GM19025 (cell line): ENCODE measurements around the gene SPRED2.

Source experiments
- ATAC-seq: cut with Tn5 transposase; IDR thresholded peaks from one replicate; pipeline ENCODE4 v1.9.1; 2021; ENCODE audit warnings: mild to moderate bottlenecking, low read depth, moderate library complexity; ENCODE audit not compliant: unreplicated experiment

Gene SPRED2

DNA sequence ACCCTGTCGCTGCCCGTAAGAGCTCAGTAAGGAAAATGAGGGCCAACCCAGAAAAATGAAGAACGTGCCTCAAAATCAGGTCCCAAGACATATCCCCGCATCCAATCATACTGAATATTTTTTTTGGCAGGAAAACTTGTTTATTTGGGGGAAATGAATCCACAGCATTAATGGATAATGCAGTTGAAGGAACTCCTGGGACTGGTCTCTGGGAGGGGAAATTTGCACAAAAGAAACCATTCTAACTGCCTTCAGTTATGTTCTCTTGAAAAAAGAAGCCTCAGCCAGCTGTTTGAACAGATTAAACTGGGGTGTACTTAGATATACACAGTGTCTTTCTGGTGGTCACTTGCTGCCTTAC lies 61.3 kb downstream of the SPRED2 start:
- no peak for ATAC-seq

DNA sequence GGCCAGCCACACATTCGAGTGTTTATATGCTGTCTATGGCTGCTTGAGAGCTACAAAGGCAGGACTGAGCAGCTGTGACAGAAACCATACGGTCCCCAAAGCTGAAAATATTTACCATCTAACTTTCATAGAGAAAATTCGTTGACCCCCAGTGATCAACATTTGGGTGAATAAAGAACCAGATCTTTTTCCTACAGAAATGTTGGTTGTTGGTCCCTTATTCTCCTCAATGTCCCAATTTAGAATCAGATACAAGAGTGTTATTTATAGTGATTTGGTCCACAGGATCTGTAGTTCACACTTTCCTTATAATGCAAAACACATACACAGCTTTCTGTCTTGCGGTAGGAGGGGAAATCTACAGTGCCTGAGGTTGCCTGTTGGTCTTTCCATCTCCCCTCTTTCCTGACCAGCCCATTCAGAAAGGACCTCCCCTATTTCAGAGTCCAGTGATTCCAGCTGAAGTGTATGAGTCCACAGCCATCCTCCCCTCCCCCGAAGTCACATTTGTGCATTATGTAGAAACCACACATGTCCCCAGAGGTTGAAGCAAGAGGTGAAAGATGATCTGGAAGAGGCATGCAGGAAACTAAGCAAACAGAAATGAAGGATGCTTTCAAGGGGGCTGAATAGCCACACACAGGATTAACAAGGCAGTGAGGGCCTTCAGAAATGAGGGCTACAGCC lies 61.9 kb downstream of the SPRED2 start:
- no peak for ATAC-seq

DNA sequence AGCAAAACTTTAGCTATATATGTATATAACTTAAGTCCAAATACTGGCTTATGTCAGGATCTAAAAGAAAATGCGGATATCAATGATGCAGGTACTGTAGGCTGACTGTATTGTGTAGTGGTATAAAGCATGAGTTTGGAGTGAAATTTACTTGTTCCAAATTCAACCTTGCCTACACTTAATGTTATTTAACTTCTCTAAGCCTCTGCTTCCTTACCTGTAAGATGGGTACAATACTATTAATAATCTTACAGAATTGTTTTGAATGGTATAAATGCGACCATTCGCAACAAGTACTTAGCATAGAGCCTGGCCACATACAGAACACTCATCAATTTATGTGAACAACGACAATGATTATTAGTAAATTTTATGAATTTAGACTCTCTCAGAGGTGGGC lies 62.4 kb downstream of the SPRED2 start:
- no peak for ATAC-seq

DNA sequence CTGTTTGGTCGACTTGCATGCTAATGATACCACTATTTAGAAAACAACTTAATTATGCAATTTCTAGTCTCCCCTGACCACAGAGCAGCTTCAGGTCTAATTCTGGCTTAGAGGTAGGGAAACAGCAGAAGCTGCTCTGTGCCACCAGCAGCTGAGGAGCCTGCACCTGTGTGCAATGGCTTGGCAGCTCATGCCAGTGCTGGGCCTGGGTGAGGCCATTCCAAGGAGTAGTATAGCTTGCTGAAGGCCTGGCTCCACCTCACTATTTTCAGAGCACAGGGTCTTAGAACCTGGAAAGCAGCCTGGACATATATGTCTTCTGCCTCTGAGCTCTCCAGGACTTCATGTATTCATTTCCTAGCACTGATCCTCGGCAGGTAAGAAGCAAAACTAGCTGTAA lies 62.8 kb downstream of the SPRED2 start:
- ATAC-seq: no peak

DNA sequence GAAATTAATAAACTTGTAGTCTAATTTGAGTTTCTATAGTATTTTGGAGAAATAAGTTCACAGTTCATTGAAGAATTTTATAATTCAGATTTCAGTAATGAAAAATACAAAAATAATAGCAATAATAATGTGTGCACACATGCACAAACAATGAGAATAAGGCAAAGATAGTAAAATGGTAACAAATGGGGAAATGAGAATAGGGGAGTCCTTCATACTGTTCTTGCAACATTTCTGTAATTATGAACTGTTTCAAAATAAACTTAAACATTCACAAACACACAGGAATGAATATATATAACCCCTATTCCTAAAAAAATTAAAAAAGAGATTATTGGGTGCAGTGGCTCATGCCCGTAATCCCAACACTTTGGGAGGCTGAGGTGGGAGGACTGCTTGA lies 63.9 kb downstream of the SPRED2 start:
- ATAC-seq: no peak

DNA sequence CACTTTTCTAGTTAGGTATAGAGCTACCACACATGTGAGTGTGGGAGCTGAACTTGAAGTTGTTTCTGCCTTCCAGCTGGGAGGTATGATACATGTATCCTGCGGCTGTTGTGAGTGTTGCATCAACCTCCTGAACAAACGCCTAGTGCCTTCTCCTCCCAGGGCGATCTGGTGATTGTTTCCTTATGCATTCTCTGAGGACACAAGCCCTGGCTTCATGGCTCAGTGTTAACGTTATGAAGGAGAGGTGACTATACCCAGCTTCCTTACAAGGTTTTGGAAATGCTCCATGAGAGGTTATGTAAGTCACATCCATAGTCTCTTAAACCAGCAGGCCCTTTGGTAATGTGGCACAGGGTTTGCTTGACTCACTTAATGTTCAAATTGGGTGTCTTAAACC lies 64.9 kb downstream of the SPRED2 start:
- ATAC-seq: no peak

DNA sequence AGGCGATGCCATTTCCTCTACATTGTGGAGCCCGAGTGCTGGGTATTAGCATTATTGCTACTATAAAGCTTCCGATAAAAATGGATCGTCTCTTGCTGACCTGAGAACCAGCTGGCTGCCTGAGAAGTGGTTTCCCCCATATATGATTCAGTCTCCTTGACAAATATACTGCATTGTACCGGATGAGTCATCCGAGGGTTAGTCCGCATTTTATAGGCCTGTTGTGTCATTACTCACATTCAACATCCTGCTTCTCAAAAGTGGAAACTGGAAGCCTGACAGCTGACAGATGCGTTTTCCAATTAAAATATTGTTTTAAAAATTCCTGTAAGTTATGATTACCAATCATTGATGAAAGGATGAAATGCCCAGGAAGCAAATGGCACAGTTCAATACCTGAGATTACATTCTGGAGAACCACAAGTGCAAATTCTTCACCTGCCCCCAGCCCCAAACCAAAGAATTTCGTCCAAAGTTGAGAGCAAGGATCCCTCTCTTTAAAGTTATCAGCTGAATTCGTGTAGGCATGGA lies 65.7 kb downstream of the SPRED2 start:
- ATAC-seq: no peak

DNA sequence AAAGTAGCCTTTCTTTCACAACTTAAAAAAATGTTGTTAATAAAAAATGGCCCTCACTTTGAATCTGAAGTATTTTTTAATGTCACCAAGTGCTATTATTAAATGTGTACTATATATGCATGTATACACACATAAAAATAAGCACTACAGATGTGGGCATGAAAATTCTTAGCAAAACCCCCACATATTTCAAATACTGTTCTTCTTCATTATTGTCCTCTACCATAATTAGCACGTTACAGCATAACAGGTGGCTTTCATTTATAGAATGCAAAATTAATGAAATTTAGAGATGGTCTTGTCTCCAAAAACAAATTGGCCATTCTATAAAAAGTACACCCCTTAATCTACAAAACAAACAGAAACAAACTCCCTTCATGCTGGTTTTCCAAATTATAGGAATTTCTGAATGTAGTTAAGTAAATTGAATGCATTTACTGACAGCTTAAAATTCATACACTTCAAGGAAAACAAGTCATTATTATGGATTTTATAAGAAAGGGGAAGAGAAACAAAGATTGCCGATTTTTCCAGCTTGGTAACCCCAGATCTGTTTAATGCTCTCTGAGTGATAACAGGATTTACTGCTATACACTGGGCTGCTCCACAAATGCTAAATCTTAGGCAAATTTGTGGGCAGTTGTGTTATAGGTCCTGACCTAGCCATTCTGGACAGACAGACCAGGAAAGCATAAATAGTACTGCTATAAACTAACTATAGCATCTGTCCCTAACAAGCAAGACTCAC lies 67.2 kb downstream of the SPRED2 start:
- ATAC-seq: no peak

DNA sequence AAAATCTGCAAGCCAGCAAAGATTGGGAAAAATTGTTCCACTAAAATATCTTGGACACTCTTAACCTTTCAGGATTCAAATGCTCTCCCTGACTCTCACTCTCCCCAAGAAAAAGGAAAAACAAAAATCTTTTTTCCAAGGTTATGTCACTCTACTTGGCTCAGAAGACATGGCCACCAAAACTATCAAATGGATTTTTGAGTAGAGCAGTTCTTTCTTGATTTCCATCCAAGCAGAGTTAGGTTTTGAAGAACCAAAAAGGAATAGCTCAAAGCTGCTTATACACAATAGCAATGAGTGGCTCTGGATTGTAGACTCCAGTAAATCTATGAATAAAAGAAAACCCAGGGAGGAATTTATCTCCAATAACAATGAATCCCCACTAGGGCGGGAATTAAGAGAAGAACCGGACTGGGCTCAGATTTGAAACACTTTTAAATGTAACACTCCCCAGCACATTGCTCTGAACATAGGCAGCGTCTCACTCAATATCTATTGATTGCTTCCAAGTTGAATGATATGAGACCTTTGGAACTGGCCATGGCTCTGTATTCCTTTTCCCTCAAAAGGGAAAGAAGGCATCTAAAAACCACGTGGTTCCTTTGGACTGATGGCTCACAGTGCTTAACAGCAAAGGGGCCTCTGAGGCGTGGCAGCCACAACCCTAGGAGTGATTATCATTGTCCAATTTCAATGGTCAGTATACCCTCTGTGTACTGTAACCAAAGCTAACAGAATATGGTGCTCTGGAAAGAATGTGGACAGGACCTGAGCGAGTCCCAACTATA lies 68.3 kb downstream of the SPRED2 start:
- ATAC-seq: no peak

DNA sequence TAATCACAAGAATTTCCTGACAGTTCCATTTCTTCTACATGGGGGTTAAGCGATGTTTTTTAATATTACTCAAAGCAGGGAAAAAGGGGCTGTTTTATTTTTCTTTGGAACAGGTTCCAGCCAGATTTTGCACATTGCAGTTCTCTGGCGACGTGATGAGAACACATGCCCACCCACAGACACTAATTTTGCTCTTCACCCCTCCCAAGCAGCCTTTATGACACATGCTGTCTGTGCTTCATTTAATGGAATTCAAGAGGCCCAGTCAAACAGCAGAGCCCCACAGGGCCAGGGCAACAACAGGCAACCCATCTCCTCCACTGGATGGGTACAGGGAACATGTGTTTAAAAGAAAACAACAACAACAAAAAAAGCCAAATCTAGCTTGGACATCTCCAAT lies 70.8 kb downstream of the SPRED2 start:
- ATAC-seq: no peak

DNA sequence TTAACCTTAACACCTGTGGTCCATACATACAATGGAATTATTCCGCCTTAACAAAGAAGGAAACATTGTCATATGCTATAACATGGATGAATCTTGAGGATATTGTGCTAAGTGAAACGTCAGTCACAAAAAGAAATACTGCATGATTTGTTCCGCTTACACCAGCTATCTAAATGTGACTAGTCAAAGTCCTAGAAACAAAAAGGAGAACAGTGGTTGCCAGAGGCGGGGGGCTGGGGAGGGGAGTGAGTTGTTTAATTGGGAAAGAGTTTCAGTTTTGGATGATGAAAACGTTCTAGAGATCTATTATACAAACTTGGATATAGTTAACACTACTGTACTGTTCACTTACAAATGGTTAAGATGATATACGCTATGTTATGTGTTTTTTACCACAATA lies 72.0 kb downstream of the SPRED2 start:
- no peak for ATAC-seq

DNA sequence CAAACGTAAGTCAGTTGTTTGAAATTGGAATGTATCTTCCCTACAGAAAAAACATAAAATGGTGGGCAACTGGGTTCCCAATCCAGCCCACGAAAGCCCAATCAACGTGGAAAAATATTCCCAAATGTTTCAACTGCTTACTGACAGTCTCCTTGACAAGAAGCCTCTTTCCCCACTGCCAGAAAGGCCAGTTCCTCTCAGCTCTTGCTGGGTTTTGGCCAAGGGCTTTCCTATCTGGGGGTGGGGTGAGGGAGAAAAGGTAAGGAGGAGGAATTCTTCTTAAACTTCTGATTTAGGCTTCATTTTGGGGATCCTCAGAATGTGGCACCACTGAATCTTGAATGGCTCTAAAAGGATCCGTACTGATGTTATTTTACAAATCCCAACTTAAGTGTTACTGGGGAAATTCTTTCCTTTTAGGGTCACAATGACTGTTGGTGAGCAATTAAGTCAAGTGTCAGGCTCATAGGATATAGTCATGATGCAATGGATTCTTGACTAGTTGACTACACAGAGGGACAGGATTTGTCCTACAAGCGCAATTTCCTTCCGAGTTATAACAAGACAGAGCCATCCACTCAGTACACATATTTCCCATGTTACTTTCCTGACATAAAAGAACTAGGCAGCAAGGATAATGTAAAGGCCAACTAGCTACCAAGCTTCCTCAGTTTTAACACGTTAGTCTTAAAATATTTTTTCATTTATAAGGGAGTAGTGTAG lies 73.6 kb downstream of the SPRED2 start:
- ATAC-seq: no peak

DNA sequence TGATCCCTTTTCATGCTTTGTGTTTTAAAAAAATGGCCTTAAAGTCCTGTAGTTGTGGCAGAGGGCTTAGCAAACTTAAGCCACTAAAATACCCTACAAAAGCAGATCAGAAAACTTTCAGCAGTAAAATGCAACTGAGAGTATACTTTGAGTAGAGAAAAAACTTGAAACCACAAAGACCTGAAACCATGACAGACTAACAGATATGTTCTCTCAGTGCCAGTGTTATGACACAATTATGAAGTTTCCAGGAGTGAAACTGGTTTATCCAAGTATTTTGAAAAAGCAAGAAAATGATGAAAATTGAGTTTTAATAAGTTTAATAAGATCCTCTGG lies 74.5 kb downstream of the SPRED2 start:
- ATAC-seq: peak; percentile 84

DNA sequence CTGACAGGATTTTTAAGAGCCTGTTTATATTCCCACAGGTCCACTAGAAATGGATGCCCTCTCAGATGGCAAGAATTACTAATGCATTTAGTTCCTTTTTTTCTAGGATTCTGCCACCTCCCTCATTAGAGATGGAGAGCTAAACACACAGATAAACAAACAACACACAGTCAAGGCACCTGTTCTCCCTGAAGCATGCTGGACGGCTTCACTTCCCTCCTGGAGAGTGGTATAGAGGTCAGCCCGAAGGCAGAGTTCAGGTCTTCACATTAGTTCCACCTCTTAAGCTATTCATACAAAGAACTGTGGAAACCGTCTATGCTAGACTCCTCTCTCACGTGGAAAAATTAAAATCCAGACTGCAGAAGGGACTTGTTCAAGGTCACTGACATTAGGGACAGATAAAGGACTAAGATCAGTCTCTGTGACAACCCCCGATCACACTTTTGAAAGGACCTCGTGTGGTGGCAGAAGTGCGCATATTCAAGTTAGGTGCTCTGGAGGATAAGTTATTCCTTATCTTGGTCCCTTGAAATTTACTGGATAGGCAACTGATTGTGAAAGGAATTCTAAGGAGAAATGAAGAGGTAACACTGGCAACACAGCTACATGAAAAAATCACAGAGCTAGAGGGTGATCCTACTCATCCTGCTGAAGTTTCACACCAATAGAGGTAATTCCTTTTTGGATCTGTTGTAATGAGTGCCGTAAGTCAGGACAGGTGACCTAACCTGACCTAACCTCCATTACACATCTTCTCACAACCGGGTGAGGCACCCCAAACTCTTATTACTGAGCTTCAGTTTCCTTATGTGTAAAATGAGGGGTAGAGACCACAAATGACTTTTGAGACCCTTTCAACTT lies 75.1 kb downstream of the SPRED2 start:
- peak; percentile 30 for ATAC-seq

DNA sequence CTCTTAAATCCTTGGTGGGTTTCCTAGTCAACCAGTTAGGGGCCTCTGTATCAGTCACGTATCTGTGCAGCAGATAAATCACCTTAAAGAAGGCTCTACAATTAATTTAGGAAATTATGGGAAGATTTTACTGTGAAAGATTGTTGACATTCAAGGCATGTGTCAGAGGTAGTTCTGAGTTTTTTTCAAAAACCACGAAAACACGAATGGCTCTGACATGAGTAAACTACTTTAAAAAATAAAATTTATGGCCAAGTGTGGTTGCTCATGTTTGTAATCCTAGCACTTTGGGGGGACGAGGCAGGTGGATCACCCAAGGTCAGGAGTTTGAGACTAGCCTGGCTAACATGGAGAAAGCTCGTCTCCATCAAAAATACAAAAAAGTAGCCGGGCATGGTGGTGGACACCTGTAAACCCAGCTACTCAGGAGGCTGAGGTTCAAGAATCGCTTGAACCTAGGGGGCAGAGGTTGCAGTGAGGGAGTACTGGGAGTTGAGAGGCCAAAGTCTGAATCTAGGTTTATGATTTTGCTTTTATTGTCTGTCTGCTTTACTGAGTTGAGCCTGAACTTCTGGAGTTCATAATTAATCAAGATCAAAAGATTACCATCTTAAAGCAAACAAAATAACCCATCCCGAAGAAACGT lies 77.1 kb downstream of the SPRED2 start:
- ATAC-seq: no peak

DNA sequence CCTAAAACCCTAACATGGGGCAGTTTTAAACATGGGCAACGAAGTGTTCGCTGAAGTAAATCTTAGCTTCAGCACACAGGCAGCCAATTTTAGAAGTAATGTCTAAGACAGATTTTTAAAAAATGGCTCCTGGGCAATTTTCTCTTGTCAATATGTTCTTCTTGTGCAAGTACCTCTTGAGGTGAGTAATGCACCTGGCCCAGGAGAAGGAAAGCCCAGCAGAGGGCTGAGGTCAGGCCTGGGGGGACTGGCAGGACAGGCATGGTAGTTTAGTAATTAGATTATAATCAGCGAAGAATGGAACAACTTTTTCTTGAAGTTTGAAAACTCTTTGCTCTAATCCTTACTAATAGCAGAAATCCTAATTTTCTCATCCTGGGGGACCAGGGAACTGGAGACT lies 77.6 kb downstream of the SPRED2 start:
- no peak for ATAC-seq

DNA sequence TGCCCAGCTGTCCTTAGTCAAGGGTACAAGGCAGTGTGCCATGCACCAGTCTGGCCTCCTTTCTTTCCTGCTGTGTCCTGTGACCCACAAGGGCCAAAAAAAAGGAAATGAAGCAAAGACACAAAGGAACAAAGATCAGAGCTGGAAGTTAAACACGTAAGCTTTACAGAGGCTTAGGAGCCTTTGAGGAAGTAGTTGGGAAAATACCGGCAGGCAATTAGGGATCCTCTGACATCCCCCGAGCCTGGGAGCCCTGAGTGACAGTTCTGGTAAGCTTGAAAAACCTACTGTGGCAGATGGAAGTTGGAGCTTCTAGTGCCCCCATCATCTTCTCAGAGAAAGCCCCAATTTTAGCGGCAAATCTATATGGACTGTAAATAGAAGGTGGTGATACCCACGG lies 78.5 kb downstream of the SPRED2 start:
- ATAC-seq: no peak

DNA sequence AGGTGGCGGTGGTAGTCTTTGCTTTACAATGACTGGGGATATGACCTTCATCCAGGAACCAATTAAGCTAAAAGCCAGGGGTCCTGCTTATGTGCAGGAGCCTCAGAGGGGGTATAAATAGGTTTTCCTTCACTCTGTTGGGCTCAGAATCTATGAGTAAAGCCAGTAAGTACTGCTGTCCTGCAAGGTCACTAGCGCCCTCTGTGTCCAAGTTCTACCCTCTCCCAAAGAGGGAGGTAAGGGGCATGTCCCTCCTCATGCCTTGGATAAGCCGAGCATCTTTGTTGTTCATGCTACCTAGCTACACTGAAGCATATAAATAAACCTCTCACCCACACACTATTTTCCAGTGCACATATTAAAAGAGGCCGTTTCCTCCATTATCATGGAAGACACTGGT lies 79.4 kb downstream of the SPRED2 start:
- ATAC-seq: no peak

DNA sequence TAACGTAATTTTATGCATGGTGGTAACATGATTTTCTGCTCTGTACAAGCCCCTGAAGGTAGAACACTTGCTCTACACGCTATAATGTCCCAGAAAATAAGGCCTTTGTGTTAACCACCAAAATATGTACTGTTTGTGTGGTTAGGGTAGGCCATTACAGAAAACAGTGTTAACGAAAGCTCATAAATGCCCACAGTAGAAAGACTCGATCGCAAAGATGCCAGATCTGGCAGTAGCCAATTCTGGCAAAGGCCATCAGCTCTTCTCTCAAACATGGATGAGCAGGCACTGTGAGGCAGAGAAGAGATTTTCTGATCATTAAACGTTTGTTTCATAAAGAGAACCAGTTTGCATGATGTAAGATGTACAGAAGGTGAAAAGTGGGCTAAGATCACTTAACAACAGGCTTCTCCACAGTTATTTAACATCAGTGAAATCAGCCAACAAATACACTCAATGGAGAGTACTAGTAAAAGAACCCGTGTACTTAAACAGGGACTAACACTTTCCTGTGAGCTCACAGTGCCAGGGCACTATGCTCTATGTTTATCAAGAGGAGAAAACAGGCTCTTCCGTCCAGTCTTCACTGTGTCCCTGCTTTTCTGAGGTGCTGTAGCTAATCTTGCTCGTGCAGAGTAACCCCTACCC lies 80.3 kb downstream of the SPRED2 start:
- no peak for ATAC-seq
